Right ventricle myocardium inferior (tissue), 1 donor: ENCODE data around the gene MT1E. TPM values are rescaled to one million over a fixed set of nuclear protein-coding genes. Genes with fewer than 3 reads are reported as not detected.
A peak's percentile ranks its signal among the peaks of the same experiment; 100 is the strongest.

Source experiments
- ATAC-seq: fragments of 200-7000 bp; cut with Tn5 transposase; one replicate; pipeline ENCODE4 v1.9.1; 2020; ENCODE audit warnings: mild to moderate bottlenecking, moderate library complexity
- DNase-seq: peaks from one replicate; pipeline ENCODE4 v3.0.0; 2021; ENCODE audit errors: missing footprints
- intact Hi-C: fragments of 100-400 bp; cut with DNase I; formaldehyde crosslinking; loops from one replicate; pipeline ENCODE4 v1.11.0; 2022
- total RNA-seq: library from RNA; stranded (reverse); fragmentation: NEBNext Ultra II Directional; extraction: Animal tissue kit (Norgen Biotek cat#: 25700); gene quantifications from one replicate; pipeline ENCODE4 v1.2.1, GENCODE V29; 2021
- donor health status: DM: no; HTN: yes; CAD: no; lungs with severe emphysema.

The MT1E gene
- total RNA-seq, 1 donor from 2014 or later = 136 TPM

- no peak for ATAC-seq
- intact Hi-C loops = loop anchor here (5.0 kb wide), 1 partner anchor 45 kb away; the partner anchor contains the start of gene MT1X
- peak; percentile 4 for DNase-seq
Observed at GRCh38 chr16:56636616-56637413, 11.2 kb downstream of the MT1E start.

- peak; percentile 89 for DNase-seq
- intact Hi-C loops = loop anchor here (5.0 kb wide), 1 partner anchor 44 kb away; the partner anchor contains the start of gene MT1X
- peak; percentile 94 for ATAC-seq
Observed at GRCh38 chr16:56637814-56638750, 12.5 kb downstream of the MT1E start, which contains the start of gene MT1A. Gene MT1A, plus strand, starts transcription at chr16:56638666. Its CDS starts 73 bp downstream, at chr16:56638739.

GRCh38 chr16:56639045-56639444, 13.5 kb downstream of the MT1E start:
- no peak for ATAC-seq
- intact Hi-C loops = loop anchor here (5.0 kb wide), 1 partner anchor 43 kb away; the partner anchor contains the start of gene MT1X
- DNase-seq = peak; percentile 14

- no peak for ATAC-seq
- intact Hi-C loops = no loop called here
- no peak for DNase-seq
Observed at GRCh38 chr16:56640076-56640475, 14.5 kb downstream of the MT1E start.

GRCh38 chr16:56641166-56641565, 15.6 kb downstream of the MT1E start:
- ATAC-seq (no peak), DNase-seq (peak; percentile 6)
- intact Hi-C loops = no loop called here

- DNase-seq (peak; percentile 80), ATAC-seq (peak; percentile 90)
- intact Hi-C loops = no loop called here
Observed at GRCh38 chr16:56643080-56643778, 17.6 kb downstream of the MT1E start.

- intact Hi-C loops = no loop called here
- no peak for DNase-seq
- ATAC-seq = no peak
Observed at GRCh38 chr16:56643833-56644232, 18.3 kb downstream of the MT1E start.

GRCh38 chr16:56645311-56645710, 19.7 kb downstream of the MT1E start:
- no peak for ATAC-seq
- intact Hi-C loops = no loop called here
- DNase-seq = peak; percentile 4

- DNase-seq = no peak
- intact Hi-C loops = no loop called here
- no peak for ATAC-seq
Observed at GRCh38 chr16:56645838-56646237, 20.3 kb downstream of the MT1E start.

GRCh38 chr16:56647641-56648431, 22.3 kb downstream of the MT1E start:
- ATAC-seq (no peak), DNase-seq (no peak)
- intact Hi-C loops = no loop called here

- intact Hi-C loops = no loop called here
- ATAC-seq (no peak), DNase-seq (no peak)
Observed at GRCh38 chr16:56649271-56649670, 23.7 kb downstream of the MT1E start.

GRCh38 chr16:56649820-56650219, 24.2 kb downstream of the MT1E start:
- ATAC-seq (no peak), DNase-seq (no peak)
- intact Hi-C loops = no loop called here

- ATAC-seq (no peak), DNase-seq (no peak)
- intact Hi-C loops = no loop called here
Observed at GRCh38 chr16:56651586-56651985, 26.0 kb downstream of the MT1E start, which contains the start of gene MT1B. Gene MT1B, plus strand, starts transcription at chr16:56651886. Its CDS starts 68 bp downstream, at chr16:56651954.

GRCh38 chr16:56652600-56652999, 27.0 kb downstream of the MT1E start:
- ATAC-seq (no peak), DNase-seq (no peak)
- intact Hi-C loops = no loop called here

GRCh38 chr16:56653218-56653617, 27.6 kb downstream of the MT1E start:
- intact Hi-C loops = no loop called here
- DNase-seq (no peak), ATAC-seq (no peak)

- intact Hi-C loops = no loop called here
- ATAC-seq = peak; percentile 85
- DNase-seq = peak; percentile 83
Observed at GRCh38 chr16:56657555-56658326, 32.2 kb downstream of the MT1E start, which contains the start of gene MT1F. Gene MT1F, plus strand, starts transcription at chr16:56657959. Its CDS starts 100 bp downstream, at chr16:56658059.

GRCh38 chr16:56658327-56658875, 32.8 kb downstream of the MT1E start:
- ATAC-seq (no peak), DNase-seq (no peak)
- intact Hi-C loops = no loop called here
